RWPE1 (cell line): Measurements from ENCODE around the gene CSTPP1.
"Not testable (repeated sequence)": the region's sequence is repeated elsewhere in the genome, so short reads cannot be mapped to it uniquely, and the experiment has no call there.

Experiments
- CTCF ChIA-PET: fragments of 350-600 bp; sonication (Branson Sonifier 250); formaldehyde crosslinking; extraction: SDS; loops from one replicate; lab custom pipeline; 2021; lab: Yijun Ruan, JAX
- POLR2A ChIA-PET: fragments of 400-600 bp; formaldehyde crosslinking; extraction: SDS; loops from one replicate; lab custom pipeline; 2020; ENCODE audit warnings: antibody characterized with exemption; ENCODE audit not compliant: low non-redundant PET; lab: Yijun Ruan, JAX
- DNase-seq: peaks from one replicate; pipeline ENCODE4 v3.0.0; 2012; ENCODE audit warnings: low spot score
- H3K27ac ChIP-seq: fragments of 450-650 bp; 2 replicates; pipeline ENCODE4 v1.5.1; 2017
- CTCF ChIP-seq: fragments of 450-650 bp; conservative IDR thresholded peaks from 2 replicates; pipeline ENCODE4 v1.5.1; 2017; ENCODE audit warnings: low read depth, mild to moderate bottlenecking

CSTPP1 gene

GRCh38 chr11:47071791-47072261, 135.3 kb downstream of the CSTPP1 start:
- TF ChIP-seq CTCF: no peak
- POLR2A ChIA-PET: no interaction called here
- no peak overlapping the region for H3K27ac ChIP-seq
- no peak for DNase-seq
- CTCF ChIA-PET: no interaction called here

- no peak overlapping the region for H3K27ac ChIP-seq
- no peak for TF ChIP-seq CTCF
- ChIA-PET CTCF (no interaction called here), POLR2A (no interaction called here)
- DNase-seq: no peak
Observed at GRCh38 chr11:47078751-47079521, 142.4 kb downstream of the CSTPP1 start.

GRCh38 chr11:47080775-47081174, 144.2 kb downstream of the CSTPP1 start:
- CTCF ChIA-PET: interaction anchor here (1.1 kb wide), 1 partner anchor 72 kb away, joined by 3 read pairs; no protein-coding TSS in a partner anchor
- not testable (repeated sequence) for H3K27ac ChIP-seq, DNase-seq
- POLR2A ChIA-PET: interaction anchor here (0.6 kb wide), 2 partner anchors 17 to 107 kb away, joined by 3 to 4 read pairs; no protein-coding TSS in a partner anchor

- CTCF ChIA-PET: no interaction called here
- DNase-seq: no peak
- H3K27ac ChIP-seq: no peak overlapping the region
- TF ChIP-seq CTCF: no peak
- POLR2A ChIA-PET: no interaction called here
Observed at GRCh38 chr11:47083913-47084312, 147.4 kb downstream of the CSTPP1 start.

GRCh38 chr11:47087801-47088200, 151.2 kb downstream of the CSTPP1 start:
- no peak overlapping the region for H3K27ac ChIP-seq
- POLR2A ChIA-PET: no interaction called here
- no peak for TF ChIP-seq CTCF
- no peak for DNase-seq
- CTCF ChIA-PET: no interaction called here

GRCh38 chr11:47093541-47093940, 157.0 kb downstream of the CSTPP1 start:
- TF ChIP-seq CTCF: no peak
- DNase-seq: no peak
- no peak overlapping the region for H3K27ac ChIP-seq
- POLR2A ChIA-PET: no interaction called here
- CTCF ChIA-PET: no interaction called here

DNA sequence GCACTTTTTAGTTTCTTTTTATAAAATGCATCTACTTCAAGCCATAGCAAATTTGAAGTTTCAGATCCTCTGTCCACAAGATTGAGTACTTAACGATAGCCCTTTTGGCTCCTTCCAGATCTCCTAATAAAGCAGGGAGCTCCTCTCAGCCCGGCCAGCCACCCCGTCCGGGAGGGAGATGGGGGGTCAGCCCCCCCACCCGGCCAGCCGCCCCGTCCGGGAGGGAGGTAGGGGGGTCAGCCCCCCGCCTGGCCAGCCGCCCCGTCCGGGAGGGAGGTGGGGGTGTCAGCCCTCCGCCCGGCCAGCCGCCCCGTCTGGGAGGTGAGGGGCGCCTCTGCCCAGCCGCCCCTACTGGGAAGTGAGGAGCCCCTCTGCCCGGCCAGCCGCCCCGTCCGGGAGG, 160.3 kb downstream of the CSTPP1 start:
- CTCF ChIA-PET, DNase-seq, H3K27ac ChIP-seq, POLR2A ChIA-PET: not testable (repeated sequence)

GRCh38 chr11:47098223-47098622, 161.7 kb downstream of the CSTPP1 start:
- DNase-seq, CTCF ChIA-PET, H3K27ac ChIP-seq: not testable (repeated sequence)
- POLR2A ChIA-PET: interaction anchor here (0.7 kb wide), 1 partner anchor 17 kb away, joined by 3 read pairs; no protein-coding TSS in a partner anchor
